ENCODE results near the gene SDHAF2.
"Not testable (repeated sequence)": the region's sequence is repeated elsewhere in the genome, so short reads cannot be mapped to it uniquely, and the experiment has no call there.

SDHAF2 gene

GRCh38 chr11:61425367-61426131 is 4.4 kb upstream of the SDHAF2 start:
- no peak for DNase-seq (ENCODE audit: low read depth in 2 of 2)

- peak; percentile 41 to 71 for DNase-seq (ENCODE audit: low read depth in 2 of 2)
These were observed 606 bp upstream of the SDHAF2 start for GRCh38 chr11:61429346-61429690.

- not testable (repeated sequence) for DNase-seq (ENCODE audit: low read depth in 2 of 2)
These were observed 915 bp downstream of the SDHAF2 start for GRCh38 chr11:61430839-61431238.

- no peak for DNase-seq (ENCODE audit: low read depth in 2 of 2)
These were observed 7.6 kb downstream of the SDHAF2 start for GRCh38 chr11:61437496-61437895.

GRCh38 chr11:61439615-61440014 is 9.7 kb downstream of the SDHAF2 start:
- DNase-seq (ENCODE audit: low read depth in 2 of 2), result no peak

GRCh38 chr11:61442616-61443015 is 12.7 kb downstream of the SDHAF2 start:
- DNase-seq (ENCODE audit: low read depth in 2 of 2), result no peak

GRCh38 chr11:61445516-61445915 is 15.6 kb downstream of the SDHAF2 start:
- no peak for DNase-seq (ENCODE audit: low read depth in 2 of 2)

- peak; percentile 57 to 74 for DNase-seq (ENCODE audit: low read depth in 2 of 2)
These were observed 16.3 kb downstream of the SDHAF2 start for GRCh38 chr11:61446211-61446651.

- DNase-seq (ENCODE audit: low read depth in 2 of 2), result no peak
These were observed 18.0 kb downstream of the SDHAF2 start for GRCh38 chr11:61447601-61448551.

- no peak for DNase-seq (ENCODE audit: low read depth in 2 of 2)
These were observed 18.6 kb downstream of the SDHAF2 start for GRCh38 chr11:61448552-61448927.

GRCh38 chr11:61452825-61453224 is 22.9 kb downstream of the SDHAF2 start:
- no peak for DNase-seq (ENCODE audit: low read depth in 2 of 2)

GRCh38 chr11:61453695-61454094 is 23.8 kb downstream of the SDHAF2 start:
- DNase-seq (ENCODE audit: low read depth in 2 of 2), result no peak

GRCh38 chr11:61454520-61454919 is 24.6 kb downstream of the SDHAF2 start:
- DNase-seq (ENCODE audit: low read depth in 2 of 2), result no peak

- DNase-seq (ENCODE audit: low read depth in 2 of 2), result no peak
These were observed 30.6 kb downstream of the SDHAF2 start for GRCh38 chr11:61460474-61460881.

- DNase-seq (ENCODE audit: low read depth in 2 of 2), result no peak
These were observed 31.1 kb downstream of the SDHAF2 start for GRCh38 chr11:61460986-61461385.

- not testable (repeated sequence) for DNase-seq (ENCODE audit: low read depth in 2 of 2)
These were observed 37.7 kb downstream of the SDHAF2 start for GRCh38 chr11:61467602-61468001.

GRCh38 chr11:61468002-61468401 is 38.1 kb downstream of the SDHAF2 start:
- no peak for DNase-seq (ENCODE audit: low read depth in 2 of 2)

GRCh38 chr11:61472282-61472681 is 42.4 kb downstream of the SDHAF2 start:
- DNase-seq (ENCODE audit: low read depth in 2 of 2), result no peak

- no peak for DNase-seq (ENCODE audit: low read depth in 2 of 2)
These were observed 42.9 kb downstream of the SDHAF2 start for GRCh38 chr11:61472868-61473267.

- no peak for DNase-seq (ENCODE audit: low read depth in 2 of 2)
These were observed 43.6 kb downstream of the SDHAF2 start for GRCh38 chr11:61473370-61474012.

GRCh38 chr11:61474013-61474643 is 44.2 kb downstream of the SDHAF2 start:
- DNase-seq (ENCODE audit: low read depth in 2 of 2), result no peak

- DNase-seq (ENCODE audit: low read depth in 2 of 2), result no peak
These were observed 45.5 kb downstream of the SDHAF2 start for GRCh38 chr11:61475433-61475832.

Data from stimulated activated CD4-positive, alpha-beta T cell treated with anti-CD3 and anti-CD28 coated beads, Interleukin-1b, Interleukin-23, amount 100 ng/mL, for 4 hours (primary cell).